Panc1 (cell line): ENCODE results near the gene WFIKKN2.

Experiments
- POLR2AphosphoS5 ChIP-seq: IDR thresholded peaks from 2 replicates; pipeline ENCODE4 v1.6.1; 2012; ENCODE audit warnings: mild to moderate bottlenecking, low read depth, low read length, moderate library complexity
- REST ChIP-seq, 2 experiments: IDR thresholded peaks; 2 replicates each; pipeline ENCODE4 v1.6.1; 2011 to 2012; ENCODE audit warnings: low read depth in 2 of 2, control low read depth in 1 of 2, low read length in 1 of 2, mild to moderate bottlenecking in 1 of 2, moderate library complexity in 1 of 2; ENCODE audit not compliant: insufficient read depth in 1 of 2
- SIN3A ChIP-seq: IDR thresholded peaks from 2 replicates; pipeline ENCODE4 v1.6.1; 2012; ENCODE audit warnings: low read depth, mild to moderate bottlenecking, low read length, moderate library complexity, borderline replicate concordance; ENCODE audit not compliant: insufficient read depth
- TF ChIP-seq, protein P1 (sequence below): fragments of 450-650 bp; IDR thresholded peaks from 2 replicates; pipeline ENCODE4 v1.5.1; 2017; ENCODE audit warnings: mild to moderate bottlenecking

GRCh38 chr17:50828508-50829170 is 6.7 kb upstream of the WFIKKN2 start:
- TF ChIP-seq POLR2AphosphoS5, result no peak
- TF ChIP-seq, protein P1, sequence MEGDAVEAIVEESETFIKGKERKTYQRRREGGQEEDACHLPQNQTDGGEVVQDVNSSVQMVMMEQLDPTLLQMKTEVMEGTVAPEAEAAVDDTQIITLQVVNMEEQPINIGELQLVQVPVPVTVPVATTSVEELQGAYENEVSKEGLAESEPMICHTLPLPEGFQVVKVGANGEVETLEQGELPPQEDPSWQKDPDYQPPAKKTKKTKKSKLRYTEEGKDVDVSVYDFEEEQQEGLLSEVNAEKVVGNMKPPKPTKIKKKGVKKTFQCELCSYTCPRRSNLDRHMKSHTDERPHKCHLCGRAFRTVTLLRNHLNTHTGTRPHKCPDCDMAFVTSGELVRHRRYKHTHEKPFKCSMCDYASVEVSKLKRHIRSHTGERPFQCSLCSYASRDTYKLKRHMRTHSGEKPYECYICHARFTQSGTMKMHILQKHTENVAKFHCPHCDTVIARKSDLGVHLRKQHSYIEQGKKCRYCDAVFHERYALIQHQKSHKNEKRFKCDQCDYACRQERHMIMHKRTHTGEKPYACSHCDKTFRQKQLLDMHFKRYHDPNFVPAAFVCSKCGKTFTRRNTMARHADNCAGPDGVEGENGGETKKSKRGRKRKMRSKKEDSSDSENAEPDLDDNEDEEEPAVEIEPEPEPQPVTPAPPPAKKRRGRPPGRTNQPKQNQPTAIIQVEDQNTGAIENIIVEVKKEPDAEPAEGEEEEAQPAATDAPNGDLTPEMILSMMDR, result no peak
- TF ChIP-seq REST (IDR thresholded peaks at IDR 0.05; ENCODE audit: insufficient read depth in 1 of 2, low read depth in 2 of 2, low read length in 1 of 2), result no peak
- no peak for TF ChIP-seq SIN3A
